Pancreas (tissue), 10 donors: ENCODE results near the gene TSPYL4. TPM values are rescaled to one million over a fixed set of nuclear protein-coding genes. Genes with fewer than 3 reads are reported as not detected.

Experiments
- ATAC-seq, 4 donors: fragments of 200-7000 bp; cut with Tn5 transposase; one replicate each; pipeline versions ENCODE4 v1.8.0 to v1.9.1; 2020; ENCODE audit warnings: mild to moderate bottlenecking in 4 of 4, moderate library complexity in 4 of 4
- DNase-seq, 6 donors: peaks; one replicate each; pipeline ENCODE4 v3.0.0-alpha.2; 2020
- FAIRE-seq: peaks from 2 replicates; lab custom pipeline; 2012; peaks lifted over from hg19 to GRCh38; lab: Jason Lieb, UNC
- H3K27ac ChIP-seq, 4 donors: fragments of 200-600 bp; sonication (generic); 1 replicate in 3 of 4; 2 replicates in 1 of 4; pipeline versions ENCODE4 v1.5.0 to v1.8.0; 2020
- H3K27me3 ChIP-seq, 4 donors: fragments of 200-600 bp; one replicate each; pipeline ENCODE4 v1.8.0; 2021
- H3K36me3 ChIP-seq, 3 donors: fragments of 200-600 bp; sonication (generic) in 1 of 3; one replicate each; pipeline versions ENCODE4 v1.5.0 to v1.8.0; 2020 to 2021
- H3K4me1 ChIP-seq, 3 donors: fragments of 200-600 bp; one replicate each; pipeline ENCODE4 v1.8.0; 2021
- H3K4me3 ChIP-seq, 4 donors: fragments of 200-600 bp; sonication (generic) in 2 of 4; one replicate each; pipeline versions ENCODE4 v1.5.0 to v1.8.0; 2020 to 2021
- H3K9me3 ChIP-seq, 4 donors: fragments of 200-600 bp; one replicate each; pipeline ENCODE4 v1.8.0; 2021
- WGBS, 2 donors: extraction: QIAGEN DNeasy Blood & Tissue Kit; methylation state at CpG; one replicate each; pipeline ENCODE4 v1.1.7; 2013; 5-methylcytosine and 5-hydroxymethylcytosine counted together
- intact Hi-C, 3 donors: fragments of 100-400 bp; cut with DNase I; formaldehyde crosslinking; loops; one replicate each; pipeline versions ENCODE4 v1.11.1 to v1.14.2; 2022
- polyA plus RNA-seq, 2 donors: library from polyadenylated mRNA; stranded (reverse); fragments of 200-250 nt; gene quantifications; one replicate each; pipeline ENCODE4 v1.2.3, GENCODE V29; 2013
- total RNA-seq, 6 donors: library from RNA; stranded (reverse); fragmentation: NEBNext Ultra II Directional in 4 of 6; extraction: Animal tissue kit (Norgen Biotek cat#: 25700) in 4 of 6; gene quantifications; one replicate each; pipeline versions ENCODE4 v1.2.1 to v1.2.4, GENCODE V29; 2021 to 2023
- TF ChIP-seq, protein P1 (sequence below), 4 donors: fragments of 200-600 bp; sonication (generic) in 3 of 4; IDR thresholded peaks; one replicate each; pipeline versions ENCODE4 v1.5.0 to v1.8.0; 2021; ENCODE audit warnings: antibody characterized with exemption in 4 of 4
- donor health status: healthy with polysubstance abuse.
- donor health status: DM: no; HTN: no; CAD: no; lungs with moderate emphysema.
- donor health status: DM: no; HTN: no; CAD: no.
- donor health status: control.
- donor health status: control.
- donor health status: Bipolar disorder and iron deficiency.
- donor health status: DM: yes; HTN: yes; CAD: no.
- donor health status: DM: no; HTN: no; CAD: no.
- donor health status: DM: no; HTN: no; CAD: no.
- donor health status: DM: yes; HTN: yes; CAD: no.

Gene TSPYL4
- total and polyA plus RNA-seq, 8 donors: 4.9 to 19.4 (median 7.1) TPM

DNA sequence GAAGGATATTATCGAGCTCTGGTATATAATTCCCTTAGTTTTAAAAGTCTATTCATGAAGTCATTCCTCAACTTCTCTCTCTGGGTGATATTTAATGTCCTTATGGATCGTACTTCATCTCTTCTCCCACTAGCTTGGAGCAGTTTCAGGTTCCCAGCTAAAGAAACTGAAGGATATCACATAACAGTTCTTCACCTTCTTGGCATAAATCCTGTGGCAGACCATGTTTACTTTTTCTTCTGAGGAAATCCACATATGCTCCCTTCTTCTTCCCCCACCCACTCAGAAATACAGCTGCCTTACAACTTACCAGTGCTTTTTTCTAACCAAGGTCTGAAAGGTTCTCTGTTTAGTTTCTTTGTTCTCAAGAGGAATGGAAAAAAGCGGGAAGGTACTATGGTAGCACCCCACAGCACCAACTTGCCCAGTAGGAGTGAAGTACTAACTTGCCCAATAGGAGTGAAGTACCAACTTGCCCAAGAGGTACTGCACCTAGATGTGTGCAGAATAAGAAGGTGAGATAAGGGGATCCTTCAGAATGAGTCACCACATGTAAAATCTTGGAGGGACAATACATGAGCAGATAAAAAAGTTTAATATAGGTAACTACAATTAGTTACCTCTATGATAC, 53.1 kb downstream of the TSPYL4 start:
- H3K36me3 ChIP-seq: no peaks in the 10 kb centered on the region
- 67 to 75% methylated on average over 3 of the region's 3 CpGs for WGBS, 2 donors
- DNase-seq: no peak
- no peak overlapping the region for H3K4me3 ChIP-seq
- peak in 2 of 4 donors; percentile 28 to 56 for ATAC-seq
- intact Hi-C loops: no loop called here
- no peaks in the 10 kb centered on the region for H3K27me3 ChIP-seq
- no peak for FAIRE-seq
- H3K27ac ChIP-seq: no peak overlapping the region
- H3K9me3 ChIP-seq: no peaks in the 10 kb centered on the region
- TF ChIP-seq, protein P1, sequence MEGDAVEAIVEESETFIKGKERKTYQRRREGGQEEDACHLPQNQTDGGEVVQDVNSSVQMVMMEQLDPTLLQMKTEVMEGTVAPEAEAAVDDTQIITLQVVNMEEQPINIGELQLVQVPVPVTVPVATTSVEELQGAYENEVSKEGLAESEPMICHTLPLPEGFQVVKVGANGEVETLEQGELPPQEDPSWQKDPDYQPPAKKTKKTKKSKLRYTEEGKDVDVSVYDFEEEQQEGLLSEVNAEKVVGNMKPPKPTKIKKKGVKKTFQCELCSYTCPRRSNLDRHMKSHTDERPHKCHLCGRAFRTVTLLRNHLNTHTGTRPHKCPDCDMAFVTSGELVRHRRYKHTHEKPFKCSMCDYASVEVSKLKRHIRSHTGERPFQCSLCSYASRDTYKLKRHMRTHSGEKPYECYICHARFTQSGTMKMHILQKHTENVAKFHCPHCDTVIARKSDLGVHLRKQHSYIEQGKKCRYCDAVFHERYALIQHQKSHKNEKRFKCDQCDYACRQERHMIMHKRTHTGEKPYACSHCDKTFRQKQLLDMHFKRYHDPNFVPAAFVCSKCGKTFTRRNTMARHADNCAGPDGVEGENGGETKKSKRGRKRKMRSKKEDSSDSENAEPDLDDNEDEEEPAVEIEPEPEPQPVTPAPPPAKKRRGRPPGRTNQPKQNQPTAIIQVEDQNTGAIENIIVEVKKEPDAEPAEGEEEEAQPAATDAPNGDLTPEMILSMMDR (IDR thresholded peaks at IDR 0.05): no peak
- H3K4me1 ChIP-seq: no peaks in the 10 kb centered on the region

Other genes with a start within 250 kb of the TSPYL4 start
- 10 to 100 TPM in 1 of 6 donors, 1 to 10 TPM in 5; 3.9 to 11.6 (median 5.2) TPM for gene FRK, start 193.2 kb downstream of the TSPYL4 start, total RNA-seq
- 1 to 10 TPM in 1 of 2 donors, under 1 TPM in 1; 0.72 to 1.6 TPM for gene FRK, start 193.2 kb downstream of the TSPYL4 start, polyA plus RNA-seq
- gene NT5DC1, start 153.2 kb downstream of the TSPYL4 start, total RNA-seq: 10 to 100 TPM; 18.3 to 28.3 (median 22.6) TPM
- gene NT5DC1, start 153.2 kb downstream of the TSPYL4 start, polyA plus RNA-seq: 10 to 100 TPM in 1 of 2 donors, 1 to 10 TPM in 1; 4.4 to 10.1 TPM
- gene COL10A1, start 127.9 kb downstream of the TSPYL4 start, total RNA-seq: 10 to 100 TPM in 1 of 6 donors, 1 to 10 TPM in 1, under 1 TPM in 1, not detected in 3; 0.09 to 15.4 (median 3.4) TPM
- gene COL10A1, start 127.9 kb downstream of the TSPYL4 start, polyA plus RNA-seq: under 1 TPM in 1 of 2 donors, not detected in 1; 0.07 TPM
- 10 to 100 TPM; 29.4 to 50.3 (median 44.0) TPM for gene TSPYL1, start 25.9 kb upstream of the TSPYL4 start, total RNA-seq
- 10 to 100 TPM; 11.9 to 23.6 TPM for gene TSPYL1, start 25.9 kb upstream of the TSPYL4 start, polyA plus RNA-seq
- gene DSE, start 116.9 kb upstream of the TSPYL4 start, total RNA-seq: 10 to 100 TPM in 1 of 6 donors, 1 to 10 TPM in 5; 1.8 to 19.2 (median 3.9) TPM
- gene DSE, start 116.9 kb upstream of the TSPYL4 start, polyA plus RNA-seq: 1 to 10 TPM; 1.7 to 2.6 TPM
- gene CALHM6, start 207.3 kb upstream of the TSPYL4 start, total RNA-seq: 1 to 10 TPM in 2 of 6 donors, under 1 TPM in 3, not detected in 1; 0.44 to 4.2 (median 0.98) TPM
- gene CALHM6, start 207.3 kb upstream of the TSPYL4 start, polyA plus RNA-seq: 1 to 10 TPM; 1.3 to 1.4 TPM